NOMO-1 (cell line): ENCODE data around the gene BUB1.
"Not testable (repeated sequence)": the region's sequence is repeated elsewhere in the genome, so short reads cannot be mapped to it uniquely, and the experiment has no call there.

Experiments used
- DNase-seq, 2 experiments: peaks; one replicate each; lab custom pipeline; 2025; ENCODE audit not compliant: unreplicated experiment in 2 of 2; lab: John Stamatoyannopoulos, UW

The BUB1 gene

DNA sequence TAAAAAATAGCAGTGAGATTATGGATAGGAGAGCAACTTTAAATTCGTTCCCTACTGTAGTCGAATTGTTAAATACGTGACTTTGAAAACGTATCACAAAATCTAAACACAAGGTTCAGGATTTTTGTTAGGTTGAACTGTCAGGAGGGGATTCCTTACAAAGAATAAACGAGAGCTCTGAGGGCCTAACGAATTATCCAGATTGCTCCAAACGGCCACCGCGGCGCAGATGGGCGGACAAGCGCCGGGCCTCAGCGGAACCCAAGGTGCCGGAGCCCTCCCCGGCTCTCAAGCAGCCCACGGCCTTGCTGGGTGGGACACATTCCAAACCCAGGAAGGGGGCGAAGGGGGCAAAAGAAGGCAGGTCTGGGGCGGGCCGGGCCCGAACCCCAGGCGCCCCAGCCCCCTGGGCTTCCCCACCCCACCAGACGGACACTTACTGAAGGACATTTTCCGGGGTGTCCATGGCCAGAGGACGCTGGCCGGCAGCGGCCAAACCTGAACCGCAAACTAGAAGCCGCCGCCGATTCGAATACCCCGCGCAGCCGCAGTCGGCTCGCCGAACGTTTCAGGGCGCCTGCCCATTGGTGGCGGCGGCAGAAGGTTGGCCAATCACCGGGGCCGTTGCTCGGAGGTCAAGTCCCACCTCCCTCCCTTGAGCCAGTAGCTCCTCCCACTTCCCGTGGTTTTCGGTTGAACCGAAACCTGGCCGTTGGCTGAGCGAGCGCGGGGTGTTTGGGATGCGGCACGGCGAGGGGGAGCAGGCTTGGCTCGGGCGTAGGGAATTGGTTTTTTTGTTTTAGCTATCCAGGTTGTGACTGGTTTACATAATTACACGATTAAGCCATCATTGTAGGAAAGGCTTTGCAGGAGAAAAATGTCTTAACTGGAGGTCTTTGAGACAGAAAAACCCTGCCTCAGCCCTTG lies at the start of gene BUB1:
TSS of gene BUB1 (minus strand) at position 534 of the 927 bp plus-strand sequence. CDS start at position 466, 68 bp downstream.
- peak; percentile 95 to 98 for DNase-seq

GRCh38 chr2:110726285-110726684 lies 48.4 kb upstream of the BUB1 start:
- no peak for DNase-seq

GRCh38 chr2:110725859-110726258 lies 48.0 kb upstream of the BUB1 start:
- DNase-seq, result no peak

DNA sequence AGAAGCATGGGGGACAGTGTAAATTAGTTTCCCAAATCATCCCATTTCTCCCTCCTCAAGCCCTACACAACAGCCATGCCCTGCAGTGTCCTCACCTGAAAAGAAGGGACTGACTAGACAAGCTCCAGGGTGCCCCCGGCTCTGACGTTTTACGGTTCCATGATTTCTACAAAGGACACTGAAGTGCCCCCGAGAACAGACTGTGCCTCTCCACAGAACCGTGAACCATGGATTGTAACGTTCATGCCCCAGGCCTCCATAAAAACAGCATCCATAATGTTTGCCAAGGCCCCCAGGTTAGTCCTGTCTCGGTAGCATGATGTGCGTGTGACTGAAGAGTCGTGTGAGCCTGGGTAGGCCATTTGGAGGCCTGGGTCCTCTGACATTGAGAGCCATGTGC lies 47.5 kb upstream of the BUB1 start:
- no peak for DNase-seq

DNA sequence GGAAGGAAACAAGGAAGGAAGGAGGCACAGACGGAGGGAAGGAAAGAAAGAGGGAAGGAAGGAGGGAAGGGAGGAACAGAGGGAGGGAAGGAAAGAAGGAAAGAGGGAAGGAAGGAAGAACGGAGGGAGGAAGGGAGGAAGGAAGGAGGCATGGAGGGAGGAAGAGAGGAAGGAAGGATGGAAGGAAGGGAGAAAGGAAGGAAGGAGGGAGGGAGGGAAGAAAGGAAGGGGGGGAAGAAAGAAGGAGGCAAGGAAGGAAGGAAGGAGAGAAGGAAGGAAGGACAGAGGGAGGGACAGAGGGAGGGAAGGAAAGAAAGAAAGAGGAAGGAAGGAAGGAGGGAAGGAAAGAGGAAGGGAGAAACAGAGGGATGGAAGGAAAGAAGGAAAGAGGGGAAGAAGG lies 47.0 kb upstream of the BUB1 start:
- DNase-seq, result no peak

DNA sequence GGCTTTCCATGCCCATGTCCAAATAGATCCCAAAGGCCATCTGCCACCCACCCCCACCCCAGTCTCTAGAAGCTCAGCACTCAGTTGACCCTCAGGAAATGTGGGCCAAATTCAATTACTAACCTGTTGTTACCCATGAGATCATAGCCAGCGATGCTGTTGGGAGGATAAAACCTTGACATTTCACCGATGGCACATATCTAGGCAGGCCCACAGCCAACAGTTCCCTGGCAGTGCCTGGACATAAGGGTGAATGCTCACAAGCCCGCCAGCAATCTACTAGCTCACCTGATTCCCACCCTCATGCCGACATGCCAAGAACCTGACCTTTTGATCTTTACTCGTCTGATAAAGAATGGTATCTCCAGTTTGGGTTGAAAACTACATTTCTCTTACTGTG lies 42.7 kb upstream of the BUB1 start:
- DNase-seq, result no peak

- DNase-seq, result no peak
Measured at GRCh38 chr2:110718990-110719389, 41.1 kb upstream of the BUB1 start.

GRCh38 chr2:110718382-110718781 lies 40.5 kb upstream of the BUB1 start:
- no peak for DNase-seq

DNA sequence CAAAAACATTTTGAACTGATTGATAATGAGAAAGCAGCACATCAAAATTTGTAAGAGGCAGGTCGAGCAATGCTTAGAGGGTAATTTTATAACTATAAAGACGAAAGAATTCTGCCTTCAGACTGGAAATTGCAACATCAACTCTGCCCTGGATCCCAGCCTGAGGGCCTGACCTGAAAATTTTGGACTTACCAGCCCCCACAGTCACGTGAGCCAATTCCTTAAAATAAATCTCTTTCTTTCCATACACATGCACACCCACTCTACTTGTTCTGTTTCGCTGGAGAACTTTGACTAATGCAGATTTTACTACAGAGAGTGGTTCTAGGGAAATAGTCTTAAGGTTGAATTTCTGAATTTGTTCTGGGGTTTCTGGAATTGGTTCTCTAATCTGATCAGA lies 39.9 kb upstream of the BUB1 start:
- DNase-seq, result no peak

- DNase-seq, result no peak
Measured at GRCh38 chr2:110716959-110717645, 39.2 kb upstream of the BUB1 start.

- DNase-seq, result peak; percentile 34 to 52
Measured at GRCh38 chr2:110714452-110715224, 36.8 kb upstream of the BUB1 start.

GRCh38 chr2:110713513-110714362 lies 35.9 kb upstream of the BUB1 start:
- no peak for DNase-seq

DNA sequence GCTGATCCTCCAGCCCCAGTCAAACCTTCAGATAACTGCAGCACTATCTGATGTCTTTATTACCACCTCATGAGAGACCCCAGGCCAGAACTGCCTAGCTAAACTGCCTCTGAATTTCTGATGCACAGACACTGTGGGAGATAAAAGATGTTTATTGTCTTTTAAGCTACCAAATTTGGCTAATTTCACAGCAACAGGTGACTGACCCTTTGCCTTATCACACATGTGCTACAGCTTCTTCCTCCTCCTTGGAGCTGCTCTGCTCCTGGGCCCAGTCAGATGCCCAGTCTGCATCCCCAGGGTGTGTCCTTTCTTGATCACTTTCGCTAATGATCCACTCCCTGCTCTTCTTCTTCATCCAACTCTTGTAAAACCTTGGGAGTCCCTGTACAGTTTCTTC lies 34.9 kb upstream of the BUB1 start:
- no peak for DNase-seq

GRCh38 chr2:110708455-110708854 lies 30.6 kb upstream of the BUB1 start:
- DNase-seq, result no peak

DNA sequence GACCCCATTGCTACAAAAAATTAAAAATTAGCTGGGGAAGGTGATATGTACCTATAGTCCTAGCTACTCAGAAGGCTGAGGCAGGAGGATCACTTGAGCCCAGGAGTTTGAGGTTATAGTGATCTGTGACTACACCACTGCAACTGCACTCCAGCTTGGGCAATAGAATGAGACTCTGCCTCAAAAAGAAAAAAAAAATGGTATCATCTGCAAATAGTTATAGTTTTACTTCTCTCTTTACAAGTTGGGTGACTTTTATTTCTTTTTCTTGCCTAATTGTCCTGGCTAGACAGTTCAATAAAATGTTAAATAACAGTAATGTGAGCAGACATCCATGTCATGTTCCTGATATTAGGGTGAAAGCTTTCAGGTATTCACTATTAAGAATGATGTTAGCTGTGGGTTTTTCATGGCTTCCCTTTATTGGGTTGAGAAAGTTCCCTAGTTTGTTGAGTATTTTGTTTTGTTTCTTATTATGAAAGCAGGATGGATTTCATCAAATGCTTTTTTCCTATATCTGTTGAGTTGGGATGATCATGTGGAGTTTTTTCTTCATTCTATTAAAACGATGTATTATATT lies 29.6 kb upstream of the BUB1 start:
- DNase-seq, result no peak

DNA sequence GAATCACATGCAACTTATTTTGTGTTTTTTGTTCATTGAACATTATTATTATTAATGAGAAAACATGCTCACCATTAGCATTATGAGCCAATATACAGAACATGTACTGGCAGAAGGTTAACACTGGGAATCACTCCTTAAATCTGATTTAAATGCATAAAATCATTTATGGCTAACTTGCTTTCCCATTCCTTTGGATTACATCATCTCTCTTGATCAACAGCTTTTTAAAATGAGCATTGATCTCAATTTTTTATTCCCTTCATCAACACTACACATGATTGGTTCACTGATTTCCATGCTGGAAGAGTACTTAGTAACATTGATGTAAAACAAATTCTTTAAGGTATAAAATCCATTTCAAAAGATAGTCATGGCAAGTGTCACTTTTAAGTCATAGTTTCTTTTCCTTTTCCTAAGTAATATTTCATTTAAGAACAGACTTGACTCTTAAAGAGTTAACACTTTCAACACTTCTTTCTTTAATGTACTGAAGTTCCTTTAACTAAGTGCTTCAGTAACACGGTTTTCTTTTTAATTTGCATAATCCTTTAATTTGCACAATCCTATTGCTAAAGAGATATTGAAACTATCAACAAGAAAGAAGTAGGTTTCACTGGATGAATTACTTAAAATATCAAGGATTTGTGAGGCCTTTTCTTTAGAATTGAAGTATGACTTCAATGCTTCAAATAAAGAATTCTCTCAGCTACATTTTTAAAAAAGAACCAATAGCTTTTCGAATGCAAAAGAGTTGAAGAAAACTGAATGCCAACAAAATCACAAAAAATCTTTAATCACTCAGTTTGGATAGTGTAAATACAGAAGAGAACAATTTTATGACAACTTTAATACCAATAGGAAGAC lies 24.9 kb upstream of the BUB1 start:
- peak in 1 of 2 experiments; percentile 68 for DNase-seq

DNA sequence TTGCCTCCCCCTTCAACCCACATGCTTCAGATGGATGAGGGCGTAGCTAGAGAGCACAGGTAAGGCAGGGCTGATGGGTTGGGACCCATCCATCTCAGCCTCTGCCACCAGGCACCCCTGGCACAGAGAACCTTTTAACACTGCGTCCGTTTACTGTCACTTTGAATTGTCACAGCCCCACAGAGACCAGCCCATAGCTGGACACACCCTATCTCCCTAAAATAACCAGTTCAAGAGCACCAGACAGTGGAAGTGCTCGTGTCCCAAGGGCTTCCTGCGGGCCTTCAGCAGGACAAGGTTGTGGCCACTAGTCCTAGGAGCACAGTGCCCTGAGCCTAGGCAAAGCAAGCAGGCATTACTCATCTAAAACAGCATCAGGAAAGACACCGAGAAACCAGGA lies 20.4 kb upstream of the BUB1 start:
- not testable (repeated sequence) for DNase-seq

DNA sequence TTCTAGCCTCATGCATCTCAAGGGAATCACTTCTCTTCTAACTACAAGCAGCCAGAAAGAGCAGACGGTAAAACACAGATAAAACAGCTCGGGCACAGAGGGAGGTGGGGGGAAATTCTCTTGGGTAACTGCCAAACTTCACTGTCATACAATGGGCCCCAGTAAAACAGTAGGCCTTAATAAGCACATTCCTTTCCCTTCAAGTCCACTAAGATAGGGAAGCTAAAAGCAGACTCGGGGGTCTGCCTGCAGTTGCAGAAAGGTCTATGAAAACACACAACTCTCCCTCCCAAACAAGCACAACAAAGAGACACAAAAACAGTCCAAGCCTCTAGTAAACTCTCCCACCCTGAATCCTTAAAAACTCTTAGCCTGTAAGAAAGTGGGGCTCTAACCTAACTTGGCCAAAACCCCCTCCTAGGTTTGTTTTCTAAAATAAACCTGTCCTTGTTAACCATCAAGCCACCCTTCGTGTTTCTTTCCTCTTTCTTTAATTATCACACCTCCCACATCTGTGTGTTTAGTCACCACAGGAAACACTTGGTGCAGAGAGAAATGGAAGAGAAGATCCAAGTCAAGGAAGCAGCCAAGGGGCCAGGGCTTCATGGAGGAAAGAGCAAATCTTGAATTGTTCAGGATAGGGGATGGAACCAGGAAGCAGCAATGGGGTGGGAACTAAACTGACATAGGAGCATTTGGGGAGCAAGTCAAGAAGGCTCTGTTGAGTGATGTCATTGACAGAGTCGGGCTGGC lies 17.5 kb upstream of the BUB1 start:
- not testable (repeated sequence) for DNase-seq
